Mesodermal cell (in vitro differentiated cells): ENCODE measurements around the gene YOD1.

Experiments
- H3K27ac ChIP-seq: 2 replicates; pipeline ENCODE4 v1.7.0; 2013; ENCODE audit warnings: mild to moderate bottlenecking, low read depth, low read length, moderate library complexity; ENCODE audit not compliant: severe bottlenecking
- H3K36me3 ChIP-seq: 2 replicates; pipeline ENCODE4 v1.7.1; 2013; ENCODE audit warnings: mild to moderate bottlenecking, low read length, moderate library complexity; ENCODE audit not compliant: control insufficient read depth, insufficient read depth
- H3K4me1 ChIP-seq: one replicate; pipeline ENCODE4 v1.7.1; 2013; ENCODE audit warnings: mild to moderate bottlenecking, low read length; ENCODE audit not compliant: insufficient read depth, control insufficient read depth, poor library complexity, severe bottlenecking
- H3K4me3 ChIP-seq: 2 replicates; pipeline ENCODE4 v1.7.0; 2013; ENCODE audit warnings: low read length, control low read depth, mild to moderate bottlenecking; ENCODE audit not compliant: insufficient read depth, poor library complexity, severe bottlenecking; ENCODE audit errors: extremely low read depth
- H3K9me3 ChIP-seq: 2 replicates; pipeline ENCODE4 v1.7.1; 2013; ENCODE audit warnings: mild to moderate bottlenecking, low read length, moderate library complexity; ENCODE audit not compliant: control insufficient read depth
- WGBS, 2 experiments: methylation state at CpG; one replicate each; pipeline ENCODE4 v1.1.5; 2013; ENCODE audit warnings: missing lambda C conversion rate in 2 of 2; ENCODE audit not compliant: insufficient coverage in 2 of 2; 5-methylcytosine and 5-hydroxymethylcytosine counted together

The YOD1 gene

DNA sequence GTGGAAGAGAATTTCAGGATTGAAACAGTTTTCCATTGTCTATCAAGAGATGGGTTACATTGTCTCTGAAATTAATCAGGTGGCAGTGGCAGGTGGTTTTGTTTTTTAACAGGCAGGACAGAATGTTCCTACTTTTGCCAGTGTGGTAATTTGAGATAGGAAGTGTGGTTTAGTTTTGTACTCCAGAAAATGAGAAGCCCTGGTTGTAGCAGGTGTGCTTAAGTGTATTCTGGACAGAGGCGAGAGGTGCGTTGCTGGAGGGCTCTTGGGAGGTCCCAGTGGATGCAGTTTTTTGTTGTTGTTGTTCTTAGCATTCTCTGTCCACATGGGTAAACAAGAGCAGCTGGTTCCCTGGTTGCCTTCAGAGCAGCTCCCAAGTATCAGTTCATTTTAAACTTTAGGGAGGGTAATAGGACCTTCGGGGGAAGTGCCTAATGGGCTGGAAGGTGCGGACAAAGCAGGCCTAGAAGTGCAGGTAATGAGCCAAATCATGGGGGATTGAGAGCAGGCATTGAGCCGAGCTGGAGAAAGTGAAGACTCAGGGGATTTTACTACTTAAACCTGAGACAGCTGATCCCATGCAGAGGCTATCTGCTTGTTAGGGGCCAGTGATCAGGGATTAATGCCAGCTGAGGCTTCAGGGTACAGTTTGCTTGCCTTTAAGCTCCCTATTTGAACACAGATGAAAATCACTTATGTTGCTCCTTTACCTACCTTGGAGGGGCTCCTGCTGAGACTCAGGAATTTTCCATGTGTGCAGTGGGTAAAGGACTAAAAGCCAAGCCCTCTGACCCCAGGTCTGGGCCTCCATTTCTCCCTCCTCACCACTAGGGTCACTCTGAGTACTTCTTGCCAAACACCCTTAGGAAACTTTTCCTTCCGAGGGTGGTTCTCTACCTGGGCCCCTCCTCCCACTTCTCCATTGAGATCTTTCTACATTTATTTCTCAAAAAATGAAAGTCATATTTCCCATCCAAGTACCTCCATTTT, 8.2 kb upstream of the YOD1 start:
- no peaks in the 10 kb centered on the region for H3K9me3 ChIP-seq
- H3K4me3 ChIP-seq: no peak overlapping the region
- H3K4me1 ChIP-seq: no peaks in the 10 kb centered on the region
- no peak overlapping the region for H3K27ac ChIP-seq
- WGBS, 2 experiments: 86 to 92% methylated on average over 6 of the region's 6 CpGs
- H3K36me3 ChIP-seq: peaks cover 8% of the 10 kb centered on the region

DNA sequence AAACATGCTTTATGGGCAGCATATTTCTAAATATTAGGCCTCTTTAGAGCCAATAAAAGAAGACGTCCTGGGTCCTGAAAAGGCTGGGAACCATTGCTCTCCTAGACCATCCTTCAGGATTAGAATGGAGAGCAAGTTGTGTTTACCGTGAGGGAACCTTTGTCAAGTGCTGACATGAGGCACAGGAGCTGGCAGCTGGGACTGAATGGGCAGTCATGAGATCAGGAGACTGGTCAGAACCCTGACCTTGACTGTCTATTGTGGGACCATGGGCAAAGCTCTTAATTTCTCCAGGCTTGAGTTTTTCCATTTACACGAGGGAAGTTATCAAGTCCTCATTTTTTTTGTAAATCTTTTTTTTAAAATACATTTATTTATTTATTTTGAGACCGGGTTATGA, 7.2 kb upstream of the YOD1 start:
- H3K4me3 ChIP-seq: no peak overlapping the region
- WGBS, 2 experiments: 100% methylated on average over 2 of the region's 4 CpGs
- no peaks in the 10 kb centered on the region for H3K9me3 ChIP-seq
- H3K36me3 ChIP-seq: peaks cover 8% of the 10 kb centered on the region
- no peak overlapping the region for H3K27ac ChIP-seq
- no peaks in the 10 kb centered on the region for H3K4me1 ChIP-seq

DNA sequence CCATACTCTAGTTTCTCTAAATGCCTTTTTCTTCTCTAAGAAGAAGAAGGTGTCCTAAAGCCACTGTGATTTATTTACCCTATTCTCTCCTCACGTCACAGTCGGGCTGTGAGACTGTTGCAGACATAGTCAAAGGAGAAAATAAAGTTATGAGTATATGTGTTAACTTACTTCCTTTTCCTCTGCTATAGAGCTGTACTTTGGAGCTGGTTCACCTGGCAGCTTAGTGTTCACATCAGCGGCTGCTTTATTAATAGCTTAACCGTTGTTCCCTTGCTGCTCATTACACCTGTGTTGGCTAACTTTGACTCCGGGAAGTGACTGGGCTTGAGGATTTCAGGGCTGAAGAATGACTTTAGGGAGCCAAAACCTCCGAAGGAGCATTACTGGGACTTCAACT, 5.7 kb upstream of the YOD1 start:
- WGBS, 2 experiments: 97 to 98% methylated on average over 4 of the region's 6 CpGs

DNA sequence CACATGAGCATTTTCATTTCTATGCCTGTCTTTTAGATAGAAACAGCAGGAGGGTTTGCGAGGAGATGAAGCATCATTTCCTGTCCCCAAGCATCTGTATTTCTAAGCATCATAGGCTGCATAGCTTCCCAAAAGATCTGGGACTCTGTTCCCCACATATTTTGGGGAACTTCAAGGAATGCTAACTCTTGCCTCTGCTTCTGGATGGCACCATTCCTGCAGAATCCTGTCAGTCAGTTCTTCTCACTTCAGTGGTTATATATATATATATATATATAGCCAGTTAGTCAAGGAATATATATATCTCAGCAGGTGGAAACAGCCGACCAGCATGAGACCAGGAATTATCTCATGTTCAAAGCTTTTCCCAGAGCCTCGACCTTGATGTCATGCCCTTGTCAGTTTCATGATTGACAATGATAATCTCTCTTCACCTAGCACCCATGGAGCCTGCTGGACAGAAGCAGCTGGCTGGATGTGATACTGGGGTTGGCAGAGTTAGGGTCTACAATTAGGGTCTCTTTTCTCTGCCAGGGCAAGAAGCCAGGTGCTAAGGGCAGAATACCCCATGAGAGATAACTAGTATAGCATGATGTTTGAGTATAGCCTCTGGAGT, 4.5 kb upstream of the YOD1 start:
- 83 to 93% methylated on average over 1 to 2 of the region's 3 CpGs for WGBS, 2 experiments
- Histone ChIP-seq H3K4me3 (no peak overlapping the region), H3K4me1 (no peaks in the 10 kb centered on the region), H3K9me3 (no peaks in the 10 kb centered on the region), H3K36me3 (no peaks in the 10 kb centered on the region), H3K27ac (no peak overlapping the region)

More for the DNA sequence above, 5.7 kb upstream of the YOD1 start:
- Histone ChIP-seq H3K4me1 (no peaks in the 10 kb centered on the region), H3K27ac (no peak overlapping the region), H3K9me3 (no peaks in the 10 kb centered on the region), H3K36me3 (no peaks in the 10 kb centered on the region), H3K4me3 (no peak overlapping the region)

DNA sequence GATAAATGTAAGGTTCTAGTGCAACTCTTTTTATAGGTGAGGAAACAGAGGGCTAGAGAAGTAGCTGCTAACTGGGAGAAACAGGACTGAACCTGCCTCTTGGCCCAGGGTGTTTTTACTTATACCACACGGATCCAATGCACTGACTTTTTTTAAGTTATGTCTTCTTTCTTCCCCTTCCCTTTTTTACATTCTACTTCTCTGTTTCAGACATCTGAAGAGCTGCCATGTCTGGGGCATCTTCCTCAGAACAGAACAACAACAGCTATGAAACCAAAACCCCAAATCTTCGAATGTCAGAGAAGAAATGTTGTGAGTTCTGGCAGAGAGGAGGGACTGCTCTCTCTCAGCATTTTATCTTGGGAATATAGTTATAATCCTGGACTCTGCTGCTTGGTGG, 3.5 kb upstream of the YOD1 start:
- H3K4me1 ChIP-seq: peaks cover 2% of the 10 kb centered on the region
- H3K9me3 ChIP-seq: no peaks in the 10 kb centered on the region
- no peak overlapping the region for H3K27ac ChIP-seq
- no peak overlapping the region for H3K4me3 ChIP-seq
- H3K36me3 ChIP-seq: peaks cover 2% of the 10 kb centered on the region
- WGBS, 2 experiments: 100% methylated on average over 1 of the region's 2 CpGs; no CpG with 5 or more reads in 1 of the 2 experiments

DNA sequence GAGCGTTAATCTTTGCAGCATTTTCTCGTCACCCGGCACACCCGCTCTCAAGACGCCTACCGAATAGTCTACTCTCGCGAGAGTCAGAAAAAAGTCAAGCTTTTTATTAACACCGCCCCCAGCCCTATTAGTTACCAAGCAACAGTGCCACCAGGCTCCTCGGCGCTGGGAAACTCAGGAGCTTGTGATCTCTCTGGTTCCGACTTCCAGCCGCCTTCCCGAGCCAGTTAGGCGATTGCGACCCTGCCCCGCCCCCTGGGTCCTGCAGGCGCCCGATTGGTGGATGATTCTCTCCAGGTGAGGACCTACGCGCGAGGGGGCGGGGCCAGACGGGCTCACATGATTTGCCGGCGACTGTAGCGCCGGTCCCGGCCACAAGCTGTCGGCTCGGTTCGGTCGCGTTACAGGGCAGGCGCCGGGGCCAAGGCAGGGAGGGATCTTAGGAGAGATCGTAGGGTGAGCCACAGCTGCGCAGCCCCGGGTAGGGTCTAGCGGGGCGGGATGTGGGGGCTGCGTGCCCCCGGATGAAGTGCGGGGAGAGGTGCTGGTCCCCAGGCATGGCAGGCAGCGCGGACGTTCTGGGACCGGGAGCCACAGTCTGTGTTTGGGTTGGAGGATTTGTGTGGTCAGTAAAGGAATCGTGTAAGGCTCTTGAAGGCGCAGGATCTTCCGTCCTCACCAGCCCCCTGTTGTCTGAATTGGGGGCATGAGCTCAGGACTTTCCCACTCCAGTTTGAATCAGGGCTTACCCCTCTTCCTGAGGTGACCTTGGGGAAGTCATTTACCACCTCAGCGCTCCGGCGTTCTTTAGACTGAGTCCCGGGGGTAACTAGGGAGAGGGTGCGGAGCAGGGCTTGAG, 2.1 kb upstream of the YOD1 start, which contains the start of gene PFKFB2:
PFKFB2 (plus strand) TSS at position 365 of the 859 bp plus-strand sequence. CDS start 1,443 bp downstream, outside the sequence.
- Histone ChIP-seq H3K4me1 (peaks cover 4% of the 10 kb centered on the region), H3K36me3 (peaks cover 13% of the 10 kb centered on the region), H3K4me3 (peak within 1 kb of the TSS; percentile 62), H3K27ac (peak within 1 kb of the TSS; percentile 78), H3K9me3 (no peaks in the 10 kb centered on the region)
- WGBS, 2 experiments: 1 to 3% methylated on average over 39 to 40 of the region's 56 CpGs

DNA sequence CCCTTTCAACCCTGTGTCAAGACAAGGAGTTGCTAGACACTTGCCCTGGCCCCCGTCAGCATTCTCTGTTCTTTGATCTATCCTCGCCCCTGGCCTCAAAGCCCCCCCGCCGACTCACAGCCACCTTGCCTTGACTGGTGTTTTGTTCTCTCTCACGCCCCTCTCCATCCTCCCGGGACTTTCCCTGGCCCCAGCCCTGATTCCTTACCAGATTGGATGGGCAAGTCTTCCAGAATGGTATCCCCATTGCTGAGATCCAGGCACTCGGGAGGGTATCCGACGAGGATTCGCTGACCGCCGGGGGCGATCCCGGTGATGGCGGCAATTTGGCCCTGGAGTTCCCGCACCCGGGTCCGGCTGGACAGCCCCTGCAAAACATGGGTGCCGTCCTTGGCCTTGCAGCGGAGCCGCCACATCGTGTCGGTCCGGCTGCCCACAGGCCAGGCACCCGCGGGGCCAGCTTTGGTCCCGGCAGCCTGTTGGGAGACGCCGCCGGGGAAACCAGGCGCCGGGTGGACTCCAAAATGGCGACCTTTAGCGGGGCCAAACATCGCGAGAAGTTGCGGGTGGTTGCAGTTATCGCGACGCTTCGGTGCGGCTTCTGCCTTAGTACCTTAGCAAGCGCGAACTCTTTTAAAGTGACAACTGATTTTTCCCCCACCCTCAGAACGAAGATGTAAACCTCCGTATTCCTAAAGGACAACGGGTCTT, 373 bp downstream of the YOD1 start:
- 2 to 5% methylated on average over 29 to 46 of the region's 47 CpGs for WGBS, 2 experiments
- peaks cover 4% of the 10 kb centered on the region for H3K4me1 ChIP-seq
- peak overlapping the region; percentile 97 for H3K4me3 ChIP-seq
- peak overlapping the region; percentile 93 for H3K27ac ChIP-seq
- no peaks in the 10 kb centered on the region for H3K9me3 ChIP-seq
- peaks cover 24% of the 10 kb centered on the region for H3K36me3 ChIP-seq

DNA sequence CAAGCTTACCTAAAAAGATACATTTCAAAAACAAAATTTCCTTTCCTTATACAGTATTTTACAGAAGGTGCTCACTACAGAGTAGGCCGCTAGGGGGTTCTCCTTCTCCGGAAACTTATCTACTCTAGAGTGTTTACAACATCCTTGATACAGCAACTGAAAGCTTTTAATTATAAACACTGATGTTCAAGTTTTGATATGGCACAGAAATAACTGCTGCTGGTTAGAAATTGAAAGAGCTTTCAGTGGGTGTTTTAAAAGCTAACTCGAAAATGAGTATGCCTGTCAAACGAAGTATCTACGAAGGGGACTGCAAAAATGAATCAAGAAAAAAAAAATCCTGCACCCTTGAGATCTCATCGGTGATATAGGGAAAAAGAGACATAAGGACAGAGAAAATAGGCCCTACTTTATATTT, 1.0 kb downstream of the YOD1 start:
- Histone ChIP-seq H3K9me3 (no peaks in the 10 kb centered on the region), H3K36me3 (peaks cover 26% of the 10 kb centered on the region), H3K4me1 (peaks cover 4% of the 10 kb centered on the region), H3K4me3 (peak overlapping the region; percentile 97), H3K27ac (peak overlapping the region; percentile 93)
- 0% methylated on average over 3 to 4 of the region's 6 CpGs for WGBS, 2 experiments

DNA sequence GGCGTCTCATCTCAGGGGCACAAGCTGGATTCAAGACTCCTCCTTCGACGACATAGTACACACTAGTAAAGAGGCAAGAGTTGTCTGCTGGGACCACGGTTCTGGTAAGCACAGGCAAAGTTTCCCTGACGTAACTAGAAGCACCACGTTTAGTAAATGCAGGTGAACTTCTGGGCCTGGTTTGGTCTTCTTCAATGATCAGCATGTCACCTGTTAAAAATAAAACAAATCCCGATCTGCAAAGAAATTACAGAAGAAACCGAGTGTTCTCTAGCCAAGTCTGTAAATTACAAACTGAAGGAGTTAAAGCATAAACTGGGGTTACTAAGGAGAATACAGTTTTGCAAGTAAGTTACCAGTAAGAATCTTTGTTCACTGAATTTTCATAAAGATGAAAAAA, 1.5 kb downstream of the YOD1 start:
- Histone ChIP-seq H3K27ac (no peak overlapping the region), H3K36me3 (peaks cover 26% of the 10 kb centered on the region), H3K9me3 (no peaks in the 10 kb centered on the region), H3K4me3 (peak overlapping the region; percentile 97), H3K4me1 (peaks cover 4% of the 10 kb centered on the region)
- WGBS, 2 experiments: 74 to 80% methylated on average over 6 to 8 of the region's 8 CpGs

DNA sequence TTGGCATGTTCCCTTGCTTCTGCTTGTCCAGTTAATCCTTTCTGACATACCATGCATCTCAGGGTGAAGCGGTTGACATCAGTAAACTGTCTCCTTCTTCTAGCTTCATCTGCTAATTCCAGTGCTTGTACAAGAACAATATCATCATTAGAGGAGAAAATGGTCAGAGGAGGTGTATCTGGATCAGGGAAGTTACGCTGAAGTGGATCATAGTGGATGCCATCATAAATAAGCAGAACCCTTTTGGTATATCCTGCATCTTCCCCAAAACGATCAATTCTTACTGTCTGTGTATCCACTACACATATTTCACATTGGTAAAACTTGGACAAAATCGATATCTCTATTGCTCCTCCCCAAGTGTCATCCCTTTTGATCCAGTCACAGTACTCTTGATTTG, 2.0 kb downstream of the YOD1 start:
- H3K27ac ChIP-seq: no peak overlapping the region
- no peaks in the 10 kb centered on the region for H3K9me3 ChIP-seq
- H3K36me3 ChIP-seq: peaks cover 26% of the 10 kb centered on the region
- peaks cover 4% of the 10 kb centered on the region for H3K4me1 ChIP-seq
- WGBS, 2 experiments: 94 to 96% methylated on average over 3 of the region's 4 CpGs
- peak overlapping the region; percentile 97 for H3K4me3 ChIP-seq
